Measurements from ENCODE around the gene ALG12.

Gene ALG12

DNA sequence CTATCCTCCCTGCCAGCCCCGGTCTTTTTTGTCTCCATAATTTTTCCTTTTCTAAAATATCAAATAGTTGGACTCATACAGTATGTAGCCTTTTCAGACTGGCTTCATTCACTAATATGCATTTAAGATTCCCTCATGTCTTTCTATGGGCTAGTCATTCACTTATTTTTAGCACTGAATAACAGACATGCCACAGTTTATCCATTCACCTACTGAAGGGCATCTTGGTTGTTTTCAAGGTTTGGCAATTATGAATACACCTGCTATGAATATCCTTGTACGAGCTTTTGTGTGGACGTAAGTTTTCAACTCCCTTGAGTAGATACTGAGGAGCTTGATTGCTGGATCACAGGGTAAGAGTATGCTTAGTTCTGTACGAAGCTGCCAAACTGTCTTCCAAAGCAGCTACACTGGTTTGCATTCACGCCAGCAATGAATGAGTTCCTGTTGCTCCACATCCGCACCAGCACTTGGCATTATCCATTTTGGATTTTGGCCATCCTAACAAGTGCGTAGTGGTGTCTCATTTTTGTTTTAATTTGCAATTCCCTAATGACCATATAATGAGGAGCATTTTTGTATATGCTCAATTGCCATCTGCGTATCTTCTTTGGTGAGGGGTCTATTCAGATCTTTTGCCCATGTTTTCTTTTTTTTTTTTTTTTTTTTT is 21.1 kb downstream of the ALG12 start:
- TF ChIP-seq, protein P1, sequence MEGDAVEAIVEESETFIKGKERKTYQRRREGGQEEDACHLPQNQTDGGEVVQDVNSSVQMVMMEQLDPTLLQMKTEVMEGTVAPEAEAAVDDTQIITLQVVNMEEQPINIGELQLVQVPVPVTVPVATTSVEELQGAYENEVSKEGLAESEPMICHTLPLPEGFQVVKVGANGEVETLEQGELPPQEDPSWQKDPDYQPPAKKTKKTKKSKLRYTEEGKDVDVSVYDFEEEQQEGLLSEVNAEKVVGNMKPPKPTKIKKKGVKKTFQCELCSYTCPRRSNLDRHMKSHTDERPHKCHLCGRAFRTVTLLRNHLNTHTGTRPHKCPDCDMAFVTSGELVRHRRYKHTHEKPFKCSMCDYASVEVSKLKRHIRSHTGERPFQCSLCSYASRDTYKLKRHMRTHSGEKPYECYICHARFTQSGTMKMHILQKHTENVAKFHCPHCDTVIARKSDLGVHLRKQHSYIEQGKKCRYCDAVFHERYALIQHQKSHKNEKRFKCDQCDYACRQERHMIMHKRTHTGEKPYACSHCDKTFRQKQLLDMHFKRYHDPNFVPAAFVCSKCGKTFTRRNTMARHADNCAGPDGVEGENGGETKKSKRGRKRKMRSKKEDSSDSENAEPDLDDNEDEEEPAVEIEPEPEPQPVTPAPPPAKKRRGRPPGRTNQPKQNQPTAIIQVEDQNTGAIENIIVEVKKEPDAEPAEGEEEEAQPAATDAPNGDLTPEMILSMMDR (IDR thresholded peaks at IDR 0.05; ENCODE audit: low read depth, low read length): no peak
- DNase-seq (ENCODE audit: extremely low read depth, low read depth): no peak

DNA sequence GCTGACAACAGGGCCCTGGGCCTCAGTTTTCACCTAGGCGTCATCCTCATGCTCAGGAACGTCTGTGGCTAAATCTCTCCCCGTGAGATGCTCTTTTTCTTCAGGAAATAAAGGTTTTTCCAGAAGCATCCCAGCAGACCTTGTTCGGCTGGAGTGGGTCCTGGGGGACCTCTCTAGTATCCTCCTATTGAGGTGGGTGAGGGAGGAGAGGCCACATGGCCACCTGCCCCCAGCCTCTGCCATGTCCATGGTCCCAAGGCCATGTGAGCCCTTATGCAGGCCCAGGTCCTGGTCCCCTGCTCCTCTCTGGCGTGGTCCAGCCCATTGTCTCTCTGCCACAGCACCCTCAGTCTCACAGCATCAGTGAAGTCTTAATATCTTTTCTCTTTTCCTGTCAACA is 22.0 kb downstream of the ALG12 start:
- TF ChIP-seq, protein P1 (IDR thresholded peaks at IDR 0.05; ENCODE audit: low read depth, low read length): no peak
- DNase-seq (ENCODE audit: extremely low read depth, low read depth): no peak

DNA sequence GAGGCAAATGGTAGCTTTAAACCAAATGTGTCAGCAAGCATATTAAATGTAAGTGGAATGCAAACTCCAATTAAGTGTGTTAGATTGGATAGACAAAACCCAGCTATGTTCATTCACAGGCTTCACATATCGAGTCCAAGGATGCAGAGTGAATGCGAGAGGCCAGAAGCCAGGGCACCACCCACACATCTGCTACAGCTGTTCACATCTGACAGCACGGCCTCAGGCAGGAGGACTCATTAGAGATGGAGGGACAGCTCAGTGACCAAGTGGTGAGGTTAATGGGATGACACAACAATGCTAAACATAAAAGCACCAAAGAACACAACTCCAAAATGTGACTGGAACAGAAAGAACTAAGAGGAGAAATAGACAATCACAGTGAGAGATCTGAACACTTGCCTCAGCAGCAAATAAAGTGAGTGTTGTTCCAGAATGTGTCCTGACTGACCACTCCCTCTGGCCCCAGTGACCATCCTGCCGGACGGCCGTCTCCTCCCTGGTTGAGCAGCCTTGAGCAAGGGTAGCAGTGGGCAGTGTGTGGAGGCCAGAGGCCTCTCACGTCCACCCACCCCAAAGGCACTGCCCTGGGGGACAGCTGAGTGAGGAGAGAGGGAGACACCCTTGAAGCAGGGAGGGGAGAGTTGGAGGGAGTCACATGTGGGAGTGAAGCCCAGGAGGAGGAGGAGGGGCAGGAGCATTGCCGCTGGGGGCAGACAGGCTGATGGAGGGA is 23.8 kb downstream of the ALG12 start:
- no peak for DNase-seq (ENCODE audit: extremely low read depth, low read depth)
- TF ChIP-seq, protein P1 (IDR thresholded peaks at IDR 0.05; ENCODE audit: low read depth, low read length): no peak

DNA sequence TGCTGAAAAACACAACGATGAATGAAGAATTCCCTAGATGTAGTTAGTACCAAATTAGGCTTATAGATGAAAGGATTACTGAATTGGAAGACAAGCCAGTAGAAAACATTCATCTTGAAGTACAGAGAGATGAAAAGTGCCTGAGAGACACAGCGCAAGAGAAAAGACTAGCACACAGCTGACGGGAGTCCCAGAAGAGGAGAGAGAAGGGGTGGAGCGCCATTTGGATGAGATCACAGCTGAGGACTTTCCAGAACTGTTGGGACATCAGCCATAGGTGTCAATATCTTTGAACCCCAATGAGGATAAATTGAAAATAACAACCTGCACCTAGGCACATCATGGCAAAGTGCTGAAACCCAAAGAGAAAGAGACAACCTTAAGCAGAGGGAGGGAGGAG is 25.2 kb downstream of the ALG12 start:
- TF ChIP-seq, protein P1 (IDR thresholded peaks at IDR 0.05; ENCODE audit: low read depth, low read length): no peak
- no peak for DNase-seq (ENCODE audit: extremely low read depth, low read depth)

DNA sequence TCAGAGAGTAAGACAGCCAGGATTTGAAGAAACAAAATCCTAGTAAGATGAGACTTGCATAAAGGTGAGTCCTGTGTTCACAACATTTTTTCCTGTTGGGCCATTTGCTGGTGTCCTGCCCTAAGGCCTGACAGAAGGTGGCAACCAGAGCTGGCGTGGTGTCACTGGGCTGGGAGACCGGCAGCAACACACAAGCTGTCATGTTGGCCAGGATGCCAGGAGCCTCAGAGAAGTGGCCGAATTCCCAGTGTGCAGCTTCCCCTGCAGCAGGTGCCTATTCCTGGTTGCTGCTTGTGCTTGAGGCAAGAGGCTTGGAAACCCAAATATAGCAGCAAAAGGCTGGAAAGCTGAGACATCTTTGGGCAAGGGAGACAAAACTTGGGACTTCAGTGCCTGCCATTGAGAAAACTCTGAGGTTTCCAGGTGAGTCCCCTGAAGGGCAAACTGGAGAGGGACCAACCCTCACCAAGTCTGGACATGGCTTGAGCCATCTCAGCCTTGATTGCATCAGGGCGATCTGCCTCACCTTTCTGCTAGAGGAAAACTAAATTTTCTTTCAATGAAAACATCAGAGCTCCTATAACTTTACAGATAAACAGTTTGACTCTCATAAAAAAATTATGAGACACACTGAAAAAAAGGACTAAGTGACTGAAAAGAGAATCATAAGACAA is 25.9 kb downstream of the ALG12 start:
- TF ChIP-seq, protein P1 (IDR thresholded peaks at IDR 0.05; ENCODE audit: low read depth, low read length): no peak
- DNase-seq (ENCODE audit: extremely low read depth, low read depth): no peak

DNA sequence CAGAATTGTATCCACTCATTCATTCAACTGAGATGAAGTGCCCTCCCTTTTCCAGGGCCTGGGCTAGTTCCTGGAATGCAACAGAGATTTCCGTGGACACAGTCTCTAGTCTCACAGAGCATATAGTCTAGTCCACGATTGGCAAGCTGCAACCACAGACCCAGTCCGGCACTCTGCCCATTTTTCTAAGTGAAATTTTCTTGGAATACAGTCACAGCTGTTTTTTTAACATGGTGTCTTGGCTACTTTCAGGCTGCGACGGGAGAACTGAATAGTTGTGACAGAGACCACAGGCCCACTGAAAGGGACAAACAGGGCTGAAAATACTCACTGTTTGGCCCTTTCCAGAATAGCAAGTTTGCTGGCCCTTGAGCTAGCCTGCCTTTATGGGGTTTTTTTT is 29.2 kb downstream of the ALG12 start:
- TF ChIP-seq, protein P1 (IDR thresholded peaks at IDR 0.05; ENCODE audit: low read depth, low read length): no peak
- no peak for DNase-seq (ENCODE audit: extremely low read depth, low read depth)

DNA sequence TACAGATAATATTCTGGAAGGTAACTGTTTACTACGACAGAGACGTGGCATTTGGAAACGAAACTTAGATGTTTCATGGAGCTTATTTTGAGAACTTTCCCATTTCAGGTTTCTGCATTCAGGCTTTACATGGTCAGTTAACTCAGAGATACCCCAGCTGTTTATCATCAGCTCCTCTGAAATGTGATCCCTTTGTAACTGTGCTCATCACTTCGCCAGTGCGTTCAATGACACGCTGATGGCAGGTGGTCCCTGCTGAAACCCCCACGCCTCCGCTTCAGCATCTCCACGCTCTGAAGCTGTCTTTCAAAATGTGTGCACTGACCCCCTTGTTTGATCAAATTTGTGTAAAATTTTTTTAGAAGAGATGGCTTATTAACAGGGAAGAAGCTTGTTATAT is 30.5 kb downstream of the ALG12 start:
- TF ChIP-seq, protein P1 (IDR thresholded peaks at IDR 0.05; ENCODE audit: low read depth, low read length): no peak

More for the DNA sequence above, 30.5 kb downstream of the ALG12 start:
- DNase-seq (ENCODE audit: extremely low read depth, low read depth): no peak

Measured in AG09319 (cell line).